GM12878 (cell line): ENCODE measurements around the gene KIF3A. TPM values are rescaled to one million over a fixed set of nuclear protein-coding genes. Genes with fewer than 3 reads are reported as not detected.

Experiments used
- EP300 ChIP-seq, 2 experiments: fragments of 150-350 bp in 1 of 2; IDR thresholded peaks; 2 replicates each; pipeline ENCODE4 v1.6.1; 2011 to 2012; ENCODE audit warnings: low read depth in 2 of 2, low read length in 2 of 2, borderline replicate concordance in 1 of 2, improper control_type of control experiment in 1 of 2, inconsistent platforms in 1 of 2; ENCODE audit not compliant: control insufficient read depth in 1 of 2
- GABPA ChIP-seq: IDR thresholded peaks from 2 replicates; pipeline ENCODE4 v1.6.1; 2014; ENCODE audit warnings: antibody characterized with exemption, low read depth, mild to moderate bottlenecking, inconsistent platforms
- IKZF2 ChIP-seq, 2 experiments: fragments of 450-650 bp; IDR thresholded peaks; 2 replicates each; pipeline ENCODE4 v1.6.1; 2017; ENCODE audit warnings: mild to moderate bottlenecking in 2 of 2, moderate library complexity in 2 of 2
- JUNB ChIP-seq: IDR thresholded peaks from 2 replicates; pipeline ENCODE4 v1.6.1; 2016; ENCODE audit warnings: antibody characterized with exemption, mild to moderate bottlenecking
- POU2F2 ChIP-seq: IDR thresholded peaks from 3 replicates; pipeline ENCODE4 v1.6.1; 2011; ENCODE audit warnings: low read depth, mild to moderate bottlenecking, low read length, borderline replicate concordance
- RELA ChIP-seq: fragments of 450-650 bp; IDR thresholded peaks from 2 replicates; pipeline ENCODE4 v1.8.0; 2014; ENCODE audit warnings: borderline replicate concordance; ENCODE audit not compliant: partially characterized antibody
- SRF ChIP-seq, 2 experiments: IDR thresholded peaks; 2 replicates each; pipeline ENCODE4 v1.6.1; 2011; ENCODE audit warnings: low read depth in 2 of 2, low read length in 2 of 2, mild to moderate bottlenecking in 1 of 2, moderate library complexity in 1 of 2
- STAT3 ChIP-seq: IDR thresholded peaks from 2 replicates; pipeline ENCODE4 v1.6.1; 2011; ENCODE audit warnings: low read depth, low read length, improper control_type of control experiment
- ZNF24 ChIP-seq: fragments of 450-650 bp; IDR thresholded peaks from 2 replicates; pipeline ENCODE4 v1.6.1; 2017; ENCODE audit warnings: antibody characterized with exemption, mild to moderate bottlenecking
- ZSCAN29 ChIP-seq: fragments of 450-650 bp; IDR thresholded peaks from 2 replicates; pipeline ENCODE4 v1.6.1; 2017; ENCODE audit warnings: mild to moderate bottlenecking, moderate library complexity
- polyA plus RNA-seq, 11 experiments: library from polyadenylated mRNA; depleted of rRNA in 4 of 11; unstranded in 6 of 11; stranded (reverse) in 5 of 11; fragments of >200 nt; fragmentation: Nextera tagmentation in 4 of 11; fragmentation: Illumina TruSeq in 1 of 11; extraction: Ambion mirVana in 4 of 11; extraction: Trizol in 1 of 11; gene quantifications; 1 replicate in 1 of 11; 2 replicates in 10 of 11; pipeline versions ENCODE4 v1.2.1 to v1.2.3, GENCODE V29; 2011 to 2016; ENCODE audit warnings: inconsistent platforms in 2 of 11, missing spikeins in 2 of 11, low read depth in 1 of 11
- total RNA-seq, 4 experiments: library from RNA; depleted of rRNA in 3 of 4; stranded (reverse); fragments of >200 nt in 3 of 4; fragmentation: Illumina TruSeq in 1 of 4; extraction: Trizol in 1 of 4; gene quantifications; 2 replicates each; pipeline versions ENCODE4 v1.2.1 to v1.2.3, GENCODE V29; 2013 to 2021
- TF ChIP-seq, protein P1 (sequence below): fragments of 450-650 bp; IDR thresholded peaks from 2 replicates; pipeline ENCODE4 v1.6.1; 2017; ENCODE audit warnings: low read depth, mild to moderate bottlenecking, moderate library complexity
- TF ChIP-seq, protein P2 (sequence below): fragments of 450-650 bp; IDR thresholded peaks from 2 replicates; pipeline ENCODE4 v1.6.1; 2018; ENCODE audit warnings: mild to moderate bottlenecking, low read depth, moderate library complexity; ENCODE audit not compliant: partially characterized antibody

KIF3A gene
- total and polyA plus RNA-seq, 10 of the 15 experiments (the other 5 are each of a cell fraction or from before 2014, with no cell fraction given): 2.7 to 36.5 (median 10.0) TPM

DNA sequence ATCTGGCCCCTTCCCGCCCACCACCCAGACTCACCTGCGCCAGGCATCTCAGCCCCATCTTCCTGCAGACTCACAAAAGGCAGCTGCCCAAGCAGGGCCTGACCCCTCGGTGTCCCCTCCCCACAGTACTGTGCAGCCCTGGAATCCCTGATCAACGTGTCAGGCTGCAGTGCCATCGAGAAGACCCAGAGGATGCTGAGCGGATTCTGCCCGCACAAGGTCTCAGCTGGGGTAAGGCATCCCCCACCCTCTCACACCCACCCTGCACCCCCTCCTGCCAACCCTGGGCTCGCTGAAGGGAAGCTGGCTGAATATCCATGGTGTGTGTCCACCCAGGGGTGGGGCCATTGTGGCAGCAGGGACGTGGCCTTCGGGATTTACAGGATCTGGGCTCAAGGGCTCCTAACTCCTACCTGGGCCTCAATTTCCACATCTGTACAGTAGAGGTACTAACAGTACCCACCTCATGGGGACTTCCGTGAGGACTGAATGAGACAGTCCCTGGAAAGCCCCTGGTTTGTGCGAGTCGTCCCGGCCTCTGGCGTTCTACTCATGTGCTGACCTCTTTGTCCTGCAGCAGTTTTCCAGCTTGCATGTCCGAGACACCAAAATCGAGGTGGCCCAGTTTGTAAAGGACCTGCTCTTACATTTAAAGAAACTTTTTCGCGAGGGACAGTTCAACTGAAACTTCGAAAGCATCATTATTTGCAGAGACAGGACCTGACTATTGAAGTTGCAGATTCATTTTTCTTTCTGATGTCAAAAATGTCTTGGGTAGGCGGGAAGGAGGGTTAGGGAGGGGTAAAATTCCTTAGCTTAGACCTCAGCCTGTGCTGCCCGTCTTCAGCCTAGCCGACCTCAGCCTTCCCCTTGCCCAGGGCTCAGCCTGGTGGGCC lies 77.5 kb downstream of the KIF3A start (continued):
- TF ChIP-seq, protein P1, sequence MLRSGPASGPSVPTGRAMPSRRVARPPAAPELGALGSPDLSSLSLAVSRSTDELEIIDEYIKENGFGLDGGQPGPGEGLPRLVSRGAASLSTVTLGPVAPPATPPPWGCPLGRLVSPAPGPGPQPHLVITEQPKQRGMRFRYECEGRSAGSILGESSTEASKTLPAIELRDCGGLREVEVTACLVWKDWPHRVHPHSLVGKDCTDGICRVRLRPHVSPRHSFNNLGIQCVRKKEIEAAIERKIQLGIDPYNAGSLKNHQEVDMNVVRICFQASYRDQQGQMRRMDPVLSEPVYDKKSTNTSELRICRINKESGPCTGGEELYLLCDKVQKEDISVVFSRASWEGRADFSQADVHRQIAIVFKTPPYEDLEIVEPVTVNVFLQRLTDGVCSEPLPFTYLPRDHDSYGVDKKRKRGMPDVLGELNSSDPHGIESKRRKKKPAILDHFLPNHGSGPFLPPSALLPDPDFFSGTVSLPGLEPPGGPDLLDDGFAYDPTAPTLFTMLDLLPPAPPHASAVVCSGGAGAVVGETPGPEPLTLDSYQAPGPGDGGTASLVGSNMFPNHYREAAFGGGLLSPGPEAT: peak; percentile 93
- no peak for TF ChIP-seq ZSCAN29
- no peak for TF ChIP-seq SRF (IDR thresholded peaks at IDR 0.05; ENCODE audit: low read depth in 2 of 2, low read length in 2 of 2)
- peak; percentile 80 for TF ChIP-seq RELA
- no peak for TF ChIP-seq EP300 (IDR thresholded peaks at IDR 0.05; ENCODE audit: borderline replicate concordance in 1 of 2, control insufficient read depth in 1 of 2, low read depth in 2 of 2, low read length in 2 of 2)
- TF ChIP-seq, protein P2, sequence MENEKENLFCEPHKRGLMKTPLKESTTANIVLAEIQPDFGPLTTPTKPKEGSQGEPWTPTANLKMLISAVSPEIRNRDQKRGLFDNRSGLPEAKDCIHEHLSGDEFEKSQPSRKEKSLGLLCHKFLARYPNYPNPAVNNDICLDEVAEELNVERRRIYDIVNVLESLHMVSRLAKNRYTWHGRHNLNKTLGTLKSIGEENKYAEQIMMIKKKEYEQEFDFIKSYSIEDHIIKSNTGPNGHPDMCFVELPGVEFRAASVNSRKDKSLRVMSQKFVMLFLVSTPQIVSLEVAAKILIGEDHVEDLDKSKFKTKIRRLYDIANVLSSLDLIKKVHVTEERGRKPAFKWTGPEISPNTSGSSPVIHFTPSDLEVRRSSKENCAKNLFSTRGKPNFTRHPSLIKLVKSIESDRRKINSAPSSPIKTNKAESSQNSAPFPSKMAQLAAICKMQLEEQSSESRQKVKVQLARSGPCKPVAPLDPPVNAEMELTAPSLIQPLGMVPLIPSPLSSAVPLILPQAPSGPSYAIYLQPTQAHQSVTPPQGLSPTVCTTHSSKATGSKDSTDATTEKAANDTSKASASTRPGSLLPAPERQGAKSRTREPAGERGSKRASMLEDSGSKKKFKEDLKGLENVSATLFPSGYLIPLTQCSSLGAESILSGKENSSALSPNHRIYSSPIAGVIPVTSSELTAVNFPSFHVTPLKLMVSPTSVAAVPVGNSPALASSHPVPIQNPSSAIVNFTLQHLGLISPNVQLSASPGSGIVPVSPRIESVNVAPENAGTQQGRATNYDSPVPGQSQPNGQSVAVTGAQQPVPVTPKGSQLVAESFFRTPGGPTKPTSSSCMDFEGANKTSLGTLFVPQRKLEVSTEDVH: no peak
- no peak for TF ChIP-seq ZNF24
- TF ChIP-seq JUNB: peak; percentile 25; the same call in 1 of the 2 replicates
- TF ChIP-seq IKZF2 (IDR thresholded peaks at IDR 0.05): peak; percentile 68 to 70
- TF ChIP-seq STAT3: no peak
- TF ChIP-seq GABPA: no peak
- TF ChIP-seq POU2F2: no peak
